NOMO-1 treated with dmso at 0.1 percent for 144 hours (cell line): Measurements from ENCODE around the gene KIF6.
"Not testable (repeated sequence)": the region's sequence is repeated elsewhere in the genome, so short reads cannot be mapped to it uniquely, and the experiment has no call there.

Experiments
- DNase-seq: peaks from one replicate; lab custom pipeline; 2025; ENCODE audit not compliant: unreplicated experiment; lab: John Stamatoyannopoulos, UW

KIF6 gene

DNA sequence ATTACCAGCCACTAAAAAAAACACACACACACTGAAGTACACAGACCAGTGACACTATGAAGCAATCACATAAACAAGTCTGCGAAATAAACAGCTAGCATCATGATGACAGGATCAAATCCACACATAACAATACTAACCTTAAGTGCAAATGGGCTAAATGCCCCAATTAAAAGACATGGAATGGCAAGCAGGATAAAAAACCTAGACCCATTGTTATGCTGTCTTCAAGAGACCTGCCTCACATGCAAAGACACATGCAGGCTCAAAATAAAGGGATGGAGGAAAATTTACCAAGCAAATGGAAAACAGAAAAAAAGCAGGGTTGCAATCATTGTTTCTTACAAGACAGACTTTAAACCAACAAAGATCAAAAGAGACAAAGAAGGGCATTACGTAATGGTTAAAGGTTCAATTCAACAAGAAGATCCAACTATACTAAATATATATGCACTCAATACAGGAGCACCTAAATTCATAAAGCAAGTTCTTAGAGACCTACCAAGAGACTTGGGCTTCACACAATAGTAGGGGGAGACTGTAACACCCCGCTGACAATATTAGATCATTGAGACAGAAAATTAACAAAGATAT is 222.7 kb downstream of the KIF6 start:
- DNase-seq: not testable (repeated sequence)

DNA sequence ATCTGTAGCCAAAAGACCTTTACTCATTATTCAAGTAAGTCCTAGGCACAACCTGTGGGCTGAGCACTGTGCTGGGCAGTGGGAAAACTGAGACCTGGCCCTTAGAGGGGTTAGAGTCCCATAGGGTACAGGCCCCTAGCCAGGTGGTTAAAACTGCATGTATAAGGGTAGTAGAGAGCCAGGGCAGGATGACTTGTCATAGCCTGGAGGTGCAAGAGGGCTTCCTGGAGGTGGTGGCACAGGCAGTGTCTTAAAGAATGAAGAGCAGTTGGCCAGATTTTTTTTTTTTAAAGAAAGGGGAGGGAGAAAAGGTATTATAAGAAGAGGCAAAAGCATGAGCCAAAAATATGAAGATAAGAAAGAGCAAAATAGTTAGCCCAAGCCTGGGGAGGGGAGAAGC is 226.2 kb downstream of the KIF6 start:
- DNase-seq: no peak

DNA sequence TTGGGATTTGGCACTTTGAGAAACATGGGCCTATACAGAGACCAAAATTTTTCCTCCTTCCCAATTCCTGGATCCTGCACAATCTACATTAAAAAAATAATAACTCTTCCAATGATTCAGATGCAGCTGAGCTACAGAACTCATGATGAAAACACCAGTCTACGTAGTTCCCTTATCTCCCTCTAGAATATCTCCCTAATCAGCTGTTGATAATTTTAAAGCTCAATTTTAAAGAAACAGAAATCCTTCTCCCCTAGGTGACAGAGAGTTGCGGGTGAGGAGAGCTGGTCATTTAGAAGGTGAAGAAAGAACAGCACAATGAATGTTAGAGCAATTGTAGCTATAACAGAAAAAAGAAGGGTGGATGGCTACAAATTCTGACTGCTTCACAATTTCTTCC is 227.1 kb downstream of the KIF6 start:
- DNase-seq: no peak

DNA sequence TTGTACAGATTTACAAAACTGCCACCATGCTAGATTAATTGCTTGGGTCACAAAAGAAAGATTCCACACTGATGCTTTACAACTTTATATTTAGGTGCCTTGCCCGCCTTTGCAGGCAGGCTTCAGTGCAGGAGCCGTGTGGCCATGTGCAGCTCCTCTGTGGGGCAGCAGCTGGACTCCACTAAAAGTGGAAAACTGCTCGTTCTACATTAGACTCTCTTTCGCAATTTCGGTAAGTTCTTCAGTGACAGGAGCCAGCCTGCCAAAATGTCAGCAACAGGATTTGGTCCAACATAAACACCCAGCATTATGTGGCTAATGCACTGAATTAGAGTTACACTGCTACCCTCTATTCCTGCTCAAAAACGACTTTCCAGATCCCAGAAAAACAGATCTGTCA is 228.3 kb downstream of the KIF6 start:
- DNase-seq: no peak

DNA sequence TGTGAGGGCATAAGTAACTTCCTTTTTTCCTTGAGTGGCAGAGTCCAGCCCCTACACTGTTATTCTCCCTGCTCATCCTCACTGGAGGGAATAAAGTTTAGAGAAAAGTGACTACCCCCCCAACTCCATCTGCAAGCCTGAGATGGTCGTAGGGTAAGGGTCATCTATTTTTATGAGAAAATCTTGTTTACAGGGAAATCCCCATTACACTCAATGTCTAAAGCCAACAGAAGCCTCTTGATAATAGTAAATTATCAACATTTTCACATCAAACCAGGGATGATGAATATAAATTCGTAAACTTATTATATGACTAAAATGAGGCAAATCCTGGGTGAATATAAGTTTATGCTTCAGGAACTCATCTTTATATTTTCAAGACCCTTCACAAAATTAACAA is 228.8 kb downstream of the KIF6 start:
- DNase-seq: no peak

DNA sequence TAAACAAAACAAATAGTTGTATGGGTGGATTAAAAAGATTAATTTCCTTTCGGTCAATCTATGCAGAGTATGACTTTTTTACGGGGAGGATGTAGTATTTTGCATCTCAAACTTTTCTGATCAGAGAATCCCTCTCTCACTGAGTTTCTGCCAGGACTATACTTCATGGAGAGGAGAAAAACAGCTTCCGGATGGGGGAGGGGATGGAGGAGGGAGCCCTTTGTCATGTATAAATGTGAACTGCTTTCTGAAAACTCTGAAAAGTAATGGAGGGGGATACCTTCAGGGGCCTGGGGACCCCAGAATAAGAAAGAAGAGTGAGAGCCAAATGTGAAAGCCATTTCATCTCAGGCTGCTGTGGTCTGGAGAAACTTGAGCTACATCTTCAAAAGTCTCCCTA is 229.6 kb downstream of the KIF6 start:
- DNase-seq: no peak

DNA sequence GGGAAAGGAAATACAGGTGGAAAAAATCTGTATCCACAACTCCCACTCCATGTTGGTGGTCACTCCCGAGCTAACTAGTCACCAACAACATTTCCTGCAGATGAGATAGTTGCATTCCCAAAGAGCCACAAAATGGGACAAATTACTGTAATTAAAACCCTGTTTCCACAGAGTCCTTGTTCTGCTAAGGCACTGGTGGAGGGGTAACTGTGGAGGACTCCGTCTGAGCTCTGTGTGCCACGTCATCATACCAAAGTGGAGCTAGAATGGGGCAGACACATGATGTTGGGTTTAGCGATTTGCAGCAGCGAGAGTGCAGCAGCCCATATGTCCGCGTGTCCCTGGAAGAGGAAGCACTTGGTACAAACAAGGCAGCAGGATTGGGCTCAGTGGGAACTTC is 230.2 kb downstream of the KIF6 start:
- DNase-seq: no peak

DNA sequence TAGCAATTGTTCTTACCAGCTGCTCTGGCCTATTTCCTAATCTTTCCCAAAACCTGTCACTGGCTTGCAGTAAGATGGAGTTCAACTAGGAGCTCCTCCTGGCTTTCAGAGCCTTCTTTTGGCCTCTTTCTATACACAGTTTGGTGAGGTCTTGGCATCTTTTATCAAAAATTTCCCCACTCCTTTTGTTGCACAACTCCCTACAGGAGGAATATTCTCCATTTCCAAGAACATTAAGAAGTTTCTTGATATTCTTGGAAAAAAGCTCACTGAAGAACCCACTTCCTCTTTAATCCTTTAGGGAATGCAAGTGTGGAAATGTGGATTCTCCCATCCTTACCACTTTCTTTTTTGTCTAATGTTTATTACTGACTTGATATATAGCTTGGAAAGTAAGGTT is 231.4 kb downstream of the KIF6 start:
- DNase-seq: no peak

DNA sequence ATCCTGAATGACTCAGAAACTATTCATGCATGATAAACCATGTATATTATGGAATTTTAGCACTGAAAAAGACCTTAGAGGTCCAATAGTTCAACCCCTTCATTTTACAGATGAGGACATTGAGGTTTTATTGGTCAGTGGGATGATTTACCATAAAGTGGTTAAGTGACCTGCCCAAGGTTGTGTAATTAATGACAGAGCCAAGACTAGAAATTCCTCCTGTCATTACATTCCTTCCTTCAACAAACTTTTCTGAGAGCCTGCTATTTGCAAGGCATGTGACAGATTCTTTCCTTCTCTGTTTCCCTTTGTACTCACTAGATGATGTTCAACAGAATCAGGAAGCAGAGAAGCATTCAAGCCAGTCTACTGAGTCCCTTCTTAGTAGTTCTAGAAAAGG is 232.0 kb downstream of the KIF6 start:
- DNase-seq: no peak

DNA sequence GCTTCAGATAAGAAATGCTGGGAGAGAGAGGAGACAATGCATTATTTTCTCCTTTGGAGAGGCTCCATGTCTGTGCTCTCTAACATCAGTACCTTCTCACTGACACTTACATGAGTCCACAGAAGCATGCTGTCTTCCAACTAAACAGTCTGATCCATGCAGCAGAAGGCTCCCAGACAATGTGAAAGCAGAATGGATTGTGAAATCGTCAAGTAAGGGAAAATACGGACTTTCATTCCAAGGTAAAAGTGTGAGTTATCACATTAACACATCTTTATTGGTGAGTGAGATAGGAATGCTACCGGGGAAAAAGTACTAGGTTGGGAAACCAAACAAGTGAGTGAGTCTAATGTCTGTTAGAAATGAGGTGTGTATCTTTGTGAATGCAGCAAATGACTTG is 235.1 kb downstream of the KIF6 start:
- DNase-seq: no peak

DNA sequence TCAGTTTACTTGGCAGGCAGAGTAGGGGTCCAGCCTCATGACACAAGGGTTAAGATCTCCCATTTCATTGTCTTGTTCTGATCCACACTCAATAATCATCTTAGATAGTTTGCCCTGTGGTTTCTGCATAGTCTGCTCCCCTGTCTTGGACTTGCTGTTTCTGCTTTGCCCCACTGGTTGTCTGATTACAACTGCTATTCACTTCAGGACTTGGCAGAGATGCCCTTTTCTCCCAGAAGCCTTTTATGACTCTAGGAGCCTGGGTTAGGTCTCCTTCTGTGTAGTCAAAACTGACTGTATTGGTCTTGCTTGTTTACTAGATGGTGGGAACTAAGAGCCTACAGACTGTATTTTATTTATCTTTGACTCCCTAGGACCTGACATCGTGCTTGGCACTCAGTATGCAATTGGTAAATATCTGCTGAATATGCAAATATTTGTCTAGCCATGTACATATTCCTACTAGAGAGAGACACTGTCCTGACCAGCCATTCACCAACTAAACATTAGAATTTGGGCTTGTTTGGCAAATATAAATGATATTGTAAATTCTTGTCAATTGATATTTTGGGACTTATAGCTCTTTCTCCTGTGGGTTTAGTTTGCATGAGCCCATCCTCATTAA is 236.8 kb downstream of the KIF6 start:
- DNase-seq: no peak

DNA sequence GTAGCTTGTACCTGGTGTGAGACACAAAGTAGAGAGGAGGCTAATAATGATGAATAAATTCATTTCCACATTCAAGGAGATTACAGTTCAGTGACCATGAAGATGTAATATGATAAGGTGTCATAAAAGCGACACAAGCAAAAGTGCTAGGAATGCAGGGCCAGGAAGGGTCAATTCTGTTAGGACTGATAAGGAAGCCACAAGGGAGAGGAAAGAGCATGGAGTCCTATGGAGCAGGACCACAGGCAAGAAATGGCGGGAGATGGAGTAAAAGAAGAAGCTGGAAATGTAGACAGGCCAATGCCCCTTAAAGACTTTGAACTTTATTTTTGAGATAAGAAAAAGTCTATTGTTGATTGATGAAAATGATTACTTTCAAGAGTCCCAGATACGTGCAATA is 240.9 kb downstream of the KIF6 start:
- DNase-seq: no peak

DNA sequence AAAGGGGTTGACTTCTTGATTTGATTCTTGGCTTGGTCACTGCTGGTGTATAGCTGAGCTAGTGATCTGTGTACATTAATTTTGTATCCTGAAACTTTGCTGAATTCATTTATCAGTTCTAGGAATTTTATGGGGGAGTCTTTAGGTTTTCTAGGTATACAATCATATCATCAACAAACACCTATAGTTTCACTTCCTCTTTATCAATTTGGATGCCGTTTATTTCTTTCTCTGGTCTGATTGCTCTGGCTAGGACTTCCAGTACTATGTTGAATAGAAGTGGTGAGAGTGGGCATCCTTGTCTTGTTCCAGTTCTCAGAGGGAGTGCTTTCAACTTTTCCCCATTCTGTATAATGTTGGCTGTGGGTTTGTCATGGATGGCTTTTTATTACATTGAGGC is 245.4 kb downstream of the KIF6 start:
- not testable (repeated sequence) for DNase-seq

DNA sequence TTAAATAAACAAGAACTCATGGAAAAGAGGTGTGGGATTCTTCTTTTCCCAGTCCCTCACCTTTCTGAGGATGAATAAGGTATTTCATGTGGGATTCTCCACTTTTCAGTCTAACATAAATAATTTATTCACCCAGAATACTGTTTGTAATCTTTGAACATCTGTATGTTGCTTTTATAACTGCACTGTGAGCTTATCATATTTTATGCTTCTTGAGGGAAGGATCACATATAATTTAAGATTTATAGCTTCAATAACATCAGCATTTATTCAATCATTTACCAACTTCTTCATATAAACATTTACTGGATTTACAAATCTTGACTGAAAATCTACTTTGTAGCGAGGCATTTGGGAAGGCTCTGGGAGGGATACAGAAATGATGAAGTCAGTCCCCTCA is 248.5 kb downstream of the KIF6 start:
- no peak for DNase-seq

DNA sequence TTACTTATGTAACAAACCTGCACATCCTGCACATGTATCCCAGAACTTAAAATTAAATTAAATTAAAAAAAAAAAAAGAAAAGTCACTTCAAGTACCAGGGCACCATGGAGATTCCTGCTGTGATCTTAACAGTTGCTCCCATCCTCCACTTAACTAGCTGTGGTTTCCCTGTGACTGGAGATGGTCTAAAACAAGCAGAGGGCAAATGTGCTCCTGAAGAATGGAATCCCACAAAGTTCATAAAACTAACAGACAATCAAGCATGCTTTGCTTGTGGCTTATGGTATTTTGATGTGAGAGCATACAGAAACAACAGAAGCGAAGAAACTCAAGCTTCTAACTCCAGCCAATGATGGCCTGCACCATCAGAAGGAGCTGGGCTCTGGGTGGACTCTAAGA is 249.1 kb downstream of the KIF6 start:
- DNase-seq: no peak

DNA sequence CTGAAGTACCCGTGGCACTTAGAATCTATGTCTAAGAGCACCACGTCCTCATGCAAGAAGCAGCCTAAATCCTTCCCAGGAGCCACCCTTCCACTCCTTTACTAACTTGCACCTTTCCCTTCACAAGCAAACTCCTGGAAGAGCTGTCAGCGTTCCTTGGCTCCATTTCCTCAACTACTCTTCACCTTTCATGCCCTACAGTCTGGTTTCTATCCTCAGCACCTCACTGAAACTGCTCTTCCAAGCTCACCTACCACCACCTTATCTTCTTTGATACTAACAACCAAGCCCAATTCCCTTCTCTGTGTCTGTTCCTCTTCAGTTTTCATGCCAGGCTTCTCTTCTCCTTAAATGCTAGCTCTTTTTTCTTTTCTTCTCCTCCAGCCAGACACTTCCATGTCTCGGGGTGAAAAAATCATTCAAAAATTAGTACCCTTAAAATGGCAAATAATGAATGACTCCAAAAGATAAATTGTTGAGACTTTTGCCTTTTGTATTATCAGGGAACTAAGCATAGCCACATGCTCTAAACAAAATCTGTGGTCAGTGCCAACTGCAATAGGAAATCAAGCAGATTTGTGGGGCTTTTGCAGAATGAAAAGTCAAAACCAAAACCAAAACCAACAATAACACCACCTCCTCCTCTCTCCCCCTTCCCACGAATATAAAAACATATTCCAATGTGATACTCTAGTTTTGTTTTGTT is 253.1 kb downstream of the KIF6 start:
- DNase-seq: no peak

DNA sequence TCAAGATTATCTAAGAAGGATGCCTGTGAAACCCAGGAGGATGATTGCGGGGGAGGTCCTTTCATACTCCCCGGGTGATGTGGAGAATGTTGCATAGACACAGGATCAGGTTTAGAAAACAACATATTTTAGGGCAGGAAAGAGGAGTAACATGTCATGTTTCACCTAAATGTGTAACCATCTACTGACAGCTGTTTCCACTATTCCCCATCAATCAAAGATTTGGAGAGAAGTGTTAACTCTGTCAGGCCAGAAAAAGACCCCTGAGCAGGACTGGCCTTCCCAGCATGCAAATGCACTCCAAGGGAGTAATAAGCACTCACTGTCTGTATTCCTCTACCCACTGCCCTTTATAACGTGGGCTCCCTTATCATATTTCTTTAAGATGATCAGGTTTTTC is 254.7 kb downstream of the KIF6 start:
- DNase-seq: no peak

DNA sequence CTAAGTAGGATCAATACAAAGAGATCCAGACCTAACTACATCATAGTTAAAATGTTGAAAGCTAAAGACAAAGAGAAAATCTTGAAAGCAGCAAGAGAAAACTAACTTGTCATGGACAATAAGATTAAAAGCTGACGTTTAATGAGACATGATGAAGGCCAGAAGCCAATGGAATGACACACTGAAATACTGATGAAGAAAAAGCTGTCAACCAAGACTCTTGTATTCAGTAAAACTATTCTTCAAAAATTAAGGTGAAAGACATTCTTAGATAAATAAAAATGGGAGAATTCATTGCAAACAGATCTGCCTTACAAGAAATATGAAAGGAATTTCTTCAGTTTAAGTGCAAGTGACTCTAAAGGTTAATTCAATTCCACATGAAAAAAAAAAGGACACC is 256.8 kb downstream of the KIF6 start:
- DNase-seq: no peak

DNA sequence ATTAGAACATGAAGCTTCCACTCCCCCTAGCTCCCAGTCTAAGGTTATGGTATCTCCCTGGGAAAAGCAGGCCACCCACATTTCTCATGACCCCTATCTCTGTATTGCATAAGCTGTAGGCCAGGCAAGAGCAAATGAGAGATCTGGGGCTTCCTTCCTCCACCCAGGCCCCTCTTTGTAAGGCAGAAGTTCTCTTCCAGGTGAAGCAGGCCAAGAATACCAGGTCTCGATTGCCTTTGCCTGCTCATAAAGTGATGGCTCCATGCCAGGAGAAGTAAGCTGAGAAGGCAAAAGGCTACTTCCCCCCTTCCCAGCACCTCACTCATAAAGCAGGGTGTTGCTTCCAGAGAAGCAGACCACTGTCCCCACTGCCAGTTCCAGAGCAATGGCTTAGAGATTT is 258.6 kb downstream of the KIF6 start:
- no peak for DNase-seq

DNA sequence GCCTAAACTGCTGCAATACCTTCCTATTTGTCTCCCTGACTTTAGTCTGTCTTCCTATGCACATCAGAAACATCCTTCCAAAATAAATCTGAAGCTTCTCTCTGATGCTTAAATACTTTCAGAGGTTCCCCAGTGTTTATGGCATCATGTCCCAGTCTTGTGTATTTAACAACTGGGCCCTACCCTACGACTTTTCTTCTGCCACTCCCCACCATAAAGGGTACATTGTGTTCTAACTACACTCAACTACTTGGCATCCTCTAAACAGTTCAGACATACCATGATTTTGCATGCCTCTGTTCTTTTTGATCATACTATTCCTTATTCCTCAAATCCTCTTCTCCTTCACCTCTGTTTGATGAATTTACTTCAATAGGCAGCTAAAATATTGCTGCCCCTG is 259.7 kb downstream of the KIF6 start:
- no peak for DNase-seq

DNA sequence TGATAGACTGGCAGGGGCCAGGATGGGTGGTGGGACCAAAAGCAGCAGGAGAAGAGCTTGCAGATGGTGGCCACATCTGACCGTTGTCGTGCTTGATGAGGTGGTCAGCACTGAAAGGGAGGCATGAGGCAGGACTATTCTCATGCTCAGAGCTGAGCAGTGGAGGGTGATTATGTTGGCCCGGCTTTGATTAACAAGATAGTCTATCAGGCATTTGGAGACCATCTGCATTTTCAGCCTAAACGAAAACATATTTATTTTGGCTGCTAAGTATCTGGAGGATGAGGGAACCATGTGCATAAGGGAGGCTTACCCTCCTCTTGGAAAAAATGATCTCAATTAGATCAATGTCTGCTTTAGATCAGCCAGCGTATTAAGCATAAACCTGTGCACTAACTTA is 261.1 kb downstream of the KIF6 start:
- DNase-seq: no peak

DNA sequence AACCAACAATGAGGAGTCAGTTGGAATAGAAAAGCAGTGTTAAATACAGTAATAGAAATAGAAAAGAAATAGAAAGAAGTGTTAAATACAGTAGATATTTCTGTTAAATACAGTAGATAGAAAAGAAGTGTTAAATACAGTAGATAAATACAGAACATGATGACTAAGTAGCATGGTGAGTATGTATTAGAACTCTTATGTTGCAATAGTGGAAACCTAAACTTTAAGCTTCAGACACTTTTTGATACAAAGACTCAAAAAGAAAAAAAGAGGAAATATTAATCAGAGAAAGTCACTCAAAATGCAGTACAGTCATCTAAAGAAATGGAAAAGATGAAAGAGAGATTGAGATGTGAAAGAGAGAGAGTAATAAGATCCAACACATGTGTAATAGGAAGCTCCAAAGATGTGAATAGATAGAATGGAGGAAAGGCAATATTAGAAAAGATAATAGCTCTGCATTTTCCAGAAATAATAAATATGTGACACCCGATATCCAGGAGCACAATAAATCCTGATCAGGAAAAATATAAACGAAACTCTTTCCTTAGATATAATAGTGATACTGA is 271.2 kb downstream of the KIF6 start:
- no peak for DNase-seq
